ENCODE measurements around the gene RAPGEF4.

RAPGEF4 gene

GRCh38 chr2:172962082-172962481, 226.4 kb downstream of the RAPGEF4 start:
- no peak for DNase-seq (ENCODE audit: extremely low read depth in 1 of 2, low read depth in 1 of 2)

GRCh38 chr2:172962824-172963223, 227.2 kb downstream of the RAPGEF4 start:
- no peak for DNase-seq (ENCODE audit: extremely low read depth in 1 of 2, low read depth in 1 of 2)

GRCh38 chr2:172964511-172965139, 229.0 kb downstream of the RAPGEF4 start:
- DNase-seq (ENCODE audit: extremely low read depth in 1 of 2, low read depth in 1 of 2): no peak

- no peak for DNase-seq (ENCODE audit: extremely low read depth in 1 of 2, low read depth in 1 of 2)
Observed at GRCh38 chr2:172965433-172966212, 230.0 kb downstream of the RAPGEF4 start.

GRCh38 chr2:172967036-172967982, 231.7 kb downstream of the RAPGEF4 start:
- DNase-seq (ENCODE audit: extremely low read depth in 1 of 2, low read depth in 1 of 2): no peak

- no peak for DNase-seq (ENCODE audit: extremely low read depth in 1 of 2, low read depth in 1 of 2)
Observed at GRCh38 chr2:172968061-172968469, 232.4 kb downstream of the RAPGEF4 start.

GRCh38 chr2:172969166-172969565, 233.5 kb downstream of the RAPGEF4 start:
- DNase-seq (ENCODE audit: extremely low read depth in 1 of 2, low read depth in 1 of 2): no peak

- no peak for DNase-seq (ENCODE audit: extremely low read depth in 1 of 2, low read depth in 1 of 2)
Observed at GRCh38 chr2:172969609-172970008, 234.0 kb downstream of the RAPGEF4 start.

- no peak for DNase-seq (ENCODE audit: extremely low read depth in 1 of 2, low read depth in 1 of 2)
Observed at GRCh38 chr2:172970660-172971059, 235.0 kb downstream of the RAPGEF4 start.

- no peak for DNase-seq (ENCODE audit: extremely low read depth in 1 of 2, low read depth in 1 of 2)
Observed at GRCh38 chr2:172972005-172972619, 236.5 kb downstream of the RAPGEF4 start.

- DNase-seq (ENCODE audit: extremely low read depth in 1 of 2, low read depth in 1 of 2): no peak
Observed at GRCh38 chr2:172974762-172975161, 239.1 kb downstream of the RAPGEF4 start.

GRCh38 chr2:172976116-172976515, 240.5 kb downstream of the RAPGEF4 start:
- no peak for DNase-seq (ENCODE audit: extremely low read depth in 1 of 2, low read depth in 1 of 2)

GRCh38 chr2:172976816-172977215, 241.2 kb downstream of the RAPGEF4 start:
- DNase-seq (ENCODE audit: extremely low read depth in 1 of 2, low read depth in 1 of 2): no peak

- DNase-seq (ENCODE audit: extremely low read depth in 1 of 2, low read depth in 1 of 2): no peak
Observed at GRCh38 chr2:172977270-172978062, 241.8 kb downstream of the RAPGEF4 start.

GRCh38 chr2:172978063-172978383, 242.4 kb downstream of the RAPGEF4 start:
- no peak for DNase-seq (ENCODE audit: extremely low read depth in 1 of 2, low read depth in 1 of 2)

GRCh38 chr2:172985139-172985892, 249.7 kb downstream of the RAPGEF4 start:
- no peak for DNase-seq (ENCODE audit: extremely low read depth in 1 of 2, low read depth in 1 of 2)

GRCh38 chr2:172986040-172986439, 250.4 kb downstream of the RAPGEF4 start:
- no peak for DNase-seq (ENCODE audit: extremely low read depth in 1 of 2, low read depth in 1 of 2)

GRCh38 chr2:172988728-172989127, 253.1 kb downstream of the RAPGEF4 start:
- no peak for DNase-seq (ENCODE audit: extremely low read depth in 1 of 2, low read depth in 1 of 2)

GRCh38 chr2:172991031-172991430, 255.4 kb downstream of the RAPGEF4 start:
- DNase-seq (ENCODE audit: extremely low read depth in 1 of 2, low read depth in 1 of 2): no peak

- DNase-seq (ENCODE audit: extremely low read depth in 1 of 2, low read depth in 1 of 2): no peak
Observed at GRCh38 chr2:172993139-172993538, 257.5 kb downstream of the RAPGEF4 start.

All from activated CD8-positive, alpha-beta memory T cell treated with anti-CD3 and anti-CD28 coated beads for 1 hour (primary cell).